ENCODE results near the gene SCARF1.

The SCARF1 gene

GRCh38 chr17:1684378-1685189 is 39.1 kb upstream of the SCARF1 start, which contains the start of gene PRPF8 (continued):
- TF ChIP-seq ZNF785 (tag by site-specific recombination; IDR thresholded peaks at IDR 0.05) (no peak), ZNF660 (tag by site-specific recombination; IDR thresholded peaks at IDR 0.05) (peak; percentile 38), ZNF658 (tag by site-specific recombination; IDR thresholded peaks at IDR 0.05) (no peak), ZBTB1 (tag by site-specific recombination; IDR thresholded peaks at IDR 0.05) (0 out of 2 replicates have a peak, but pooled peaks have one; percentile 15), ZNF792 (tag by site-specific recombination; IDR thresholded peaks at IDR 0.05) (no peak), ZNF692 (tag by site-specific recombination; IDR thresholded peaks at IDR 0.05) (peak; percentile 79), ZBTB7A (tag by site-specific recombination; IDR thresholded peaks at IDR 0.05; ENCODE audit: low read depth) (no peak), SP2 (tag by site-specific recombination; IDR thresholded peaks at IDR 0.05) (peak; percentile 97), ZNF558 (tag by site-specific recombination; IDR thresholded peaks at IDR 0.05) (no peak), ZNF394 (tag by site-specific recombination; IDR thresholded peaks at IDR 0.05; ENCODE audit: borderline replicate concordance) (peak; percentile 49), ZNF341 (tag by site-specific recombination; IDR thresholded peaks at IDR 0.05; ENCODE audit: low read depth) (no peak), ZNF280C (tag by site-specific recombination; IDR thresholded peaks at IDR 0.05) (no peak), ZNF596 (tag by site-specific recombination; IDR thresholded peaks at IDR 0.05) (no peak), IKZF3 (tag by site-specific recombination; IDR thresholded peaks at IDR 0.05) (no peak), PBX3 (CRISPR knock-in tag; IDR thresholded peaks at IDR 0.05) (peak; percentile 67; the same call in 1 of the 2 replicates), KLF16 (tag by site-specific recombination; IDR thresholded peaks at IDR 0.05) (peak; percentile 86), SCRT1 (tag by site-specific recombination; IDR thresholded peaks at IDR 0.05; ENCODE audit: borderline replicate concordance) (no peak), HIC1 (tag by site-specific recombination; IDR thresholded peaks at IDR 0.05) (no peak), ZNF391 (tag by site-specific recombination; IDR thresholded peaks at IDR 0.05; ENCODE audit: borderline replicate concordance, low read depth) (no peak), ZFP3 (tag by site-specific recombination; IDR thresholded peaks at IDR 0.05; ENCODE audit: low read depth) (no peak), TCF7L2 (IDR thresholded peaks at IDR 0.05; ENCODE audit: borderline replicate concordance, low read depth, low read length) (peak; percentile 92), ZNF76 (tag by site-specific recombination; IDR thresholded peaks at IDR 0.05; ENCODE audit: borderline replicate concordance, low read depth) (peak; percentile 83), ZNF18 (tag by site-specific recombination; IDR thresholded peaks at IDR 0.05) (no peak), KLF1 (tag by site-specific recombination; IDR thresholded peaks at IDR 0.05) (peak; percentile 57), ZBTB26 (tag by site-specific recombination; optimal IDR thresholded peaks at IDR 0.05) (peak; percentile 79), ZNF549 (tag by site-specific recombination; IDR thresholded peaks at IDR 0.05) (no peak), INSM2 (tag by site-specific recombination; IDR thresholded peaks at IDR 0.05) (peak; percentile 43; the same call in 1 of the 2 replicates), ZNF664 (tag by site-specific recombination; IDR thresholded peaks at IDR 0.05) (no peak)
